Activated T-cell treated with anti-CD3 and anti-CD28 coated beads, Interleukin-2, amount 50 U/mL, for 72 hours (primary cell): ENCODE data around the gene MEF2A. TPM values are rescaled to one million over a fixed set of nuclear protein-coding genes. Genes with fewer than 3 reads are reported as not detected.
A peak's percentile ranks its signal among the peaks of the same experiment; 100 is the strongest.
"Not testable (repeated sequence)": the region's sequence is repeated elsewhere in the genome, so short reads cannot be mapped to it uniquely, and the experiment has no call there.

ENCODE experiments used
- ATAC-seq, 2 donors: fragments of 150-1000 bp; cut with Tn5 transposase; replicated peaks in 1 of 2; 2 replicates each; pipeline ENCODE4 v1.10.0; 2021; ENCODE audit warnings: moderate library complexity in 2 of 2, mild to moderate bottlenecking in 1 of 2
- DNase-seq, 2 donors: peaks; one replicate each; pipeline ENCODE4 v3.0.0; 2021 to 2022; ENCODE audit warnings: mixed read lengths in 1 of 2
- H3K27ac Mint-ChIP-seq: one replicate; pipeline ENCODE4 v1.8.0; 2022; ENCODE audit warnings: mild to moderate bottlenecking, moderate library complexity, mixed read lengths
- H3K27me3 Mint-ChIP-seq: one replicate; pipeline ENCODE4 v1.8.0; 2022; ENCODE audit warnings: low read depth, mixed read lengths
- H3K36me3 Mint-ChIP-seq, 2 donors: one replicate each; pipeline ENCODE4 v1.8.0; 2022; ENCODE audit warnings: mixed read lengths in 2 of 2, mild to moderate bottlenecking in 1 of 2; ENCODE audit not compliant: insufficient read depth in 2 of 2
- H3K4me1 Mint-ChIP-seq: one replicate; pipeline ENCODE4 v1.8.0; 2022; ENCODE audit warnings: low read depth, mixed read lengths
- H3K4me3 Mint-ChIP-seq, 2 donors: one replicate each; pipeline ENCODE4 v1.8.0; 2022; ENCODE audit warnings: mild to moderate bottlenecking in 2 of 2, mixed read lengths in 2 of 2, moderate library complexity in 2 of 2
- H3K9me3 Mint-ChIP-seq, 2 donors: one replicate each; pipeline ENCODE4 v1.8.0; 2022; ENCODE audit warnings: mixed read lengths in 2 of 2
- total RNA-seq, 2 donors: library from RNA; stranded (reverse); gene quantifications; one replicate each; pipeline ENCODE4 v1.2.3, GENCODE V29; 2022

The MEF2A gene
- total RNA-seq: 10 to 100 TPM; 24.1 to 26.0 TPM

DNA sequence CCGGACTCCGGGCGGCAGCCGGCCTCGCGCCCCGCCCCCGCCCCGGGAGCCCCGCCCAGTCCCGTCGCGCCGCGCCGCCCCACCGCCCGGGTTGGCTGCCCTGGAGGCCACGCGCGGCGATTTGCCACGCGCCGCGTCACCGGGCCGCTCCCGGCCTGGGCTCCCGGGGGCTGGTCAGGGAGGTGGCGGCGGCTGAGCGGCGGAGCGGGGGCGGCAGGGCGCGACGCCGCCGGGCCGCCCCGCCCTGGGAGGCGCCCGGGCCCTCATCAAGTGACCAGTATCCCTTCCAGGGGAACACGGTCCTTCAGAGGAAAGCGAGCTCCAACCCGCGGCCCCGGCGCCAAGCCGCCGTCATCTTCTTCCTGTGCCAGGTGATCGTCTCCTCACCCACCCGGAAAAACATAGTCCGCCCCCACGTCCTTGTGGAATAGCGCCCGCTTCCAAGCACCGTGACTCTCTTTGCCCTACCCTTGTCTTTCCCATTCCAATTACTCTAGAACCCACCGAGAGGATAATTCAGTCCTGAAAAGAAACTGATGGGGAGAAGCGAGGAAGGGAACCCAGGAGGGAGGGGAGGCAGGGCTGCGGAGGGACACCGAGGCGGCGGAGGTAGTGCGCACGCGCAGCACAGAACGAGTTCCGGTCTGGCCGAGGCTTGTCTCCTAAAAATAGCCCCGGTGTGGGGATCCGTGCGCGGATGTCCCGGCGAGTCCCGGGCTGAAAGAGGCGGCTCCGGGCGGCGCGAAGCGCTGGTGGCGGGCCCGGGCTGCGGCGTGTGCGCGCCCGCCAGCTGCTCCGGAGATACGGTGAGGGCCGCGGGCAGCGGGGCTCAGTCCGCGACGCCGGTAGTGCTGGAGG lies at the start of gene MEF2A:
Gene MEF2A (plus strand): TSS at position 686 of the 858 bp plus-strand sequence. CDS start 67,136 bp downstream, outside the sequence.
- ATAC-seq (peak; percentile 84 to 85), DNase-seq (peak; percentile 93 to 94)
- H3K27ac Mint-ChIP-seq: peak within 1 kb of the TSS; percentile 95
- no peaks in the 10 kb centered on the region for H3K9me3 Mint-ChIP-seq
- peak within 1 kb of the TSS; percentile 93 to 94 for H3K4me3 Mint-ChIP-seq
- H3K4me1 Mint-ChIP-seq: peaks cover 44% of the 10 kb centered on the region
- peaks cover 9% of the 10 kb centered on the region for H3K27me3 Mint-ChIP-seq
- peaks cover 4 to 7% of the 10 kb centered on the region in 2 donors for H3K36me3 Mint-ChIP-seq

DNA sequence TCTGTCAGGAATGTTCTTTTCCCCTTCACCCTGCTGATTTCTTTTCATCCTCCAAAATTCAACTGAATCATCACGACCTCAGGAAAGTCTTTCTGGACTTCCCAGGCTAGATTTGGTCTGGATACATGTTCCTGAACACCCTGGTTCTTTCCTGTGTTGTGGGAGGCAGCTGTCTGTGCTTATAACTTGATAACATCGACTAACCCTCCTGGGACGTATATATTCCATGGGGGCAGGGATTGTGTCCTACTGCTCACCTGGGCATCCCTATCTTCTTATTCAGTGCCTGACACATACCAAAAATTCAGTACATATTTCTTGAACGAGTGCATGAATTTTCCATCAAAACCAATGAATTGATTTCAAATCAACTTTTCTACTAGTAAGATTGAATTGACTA lies 47.6 kb upstream of the MEF2A start:
- Mint-ChIP-seq H3K27ac (no peak overlapping the region), H3K27me3 (peaks cover 7% of the 10 kb centered on the region), H3K9me3 (peaks cover 0 to 2% of the 10 kb centered on the region in 2 donors), H3K36me3 (no peaks in the 10 kb centered on the region), H3K4me1 (peaks cover 9% of the 10 kb centered on the region), H3K4me3 (no peak overlapping the region)
- DNase-seq: no peak
- ATAC-seq: no peak

DNA sequence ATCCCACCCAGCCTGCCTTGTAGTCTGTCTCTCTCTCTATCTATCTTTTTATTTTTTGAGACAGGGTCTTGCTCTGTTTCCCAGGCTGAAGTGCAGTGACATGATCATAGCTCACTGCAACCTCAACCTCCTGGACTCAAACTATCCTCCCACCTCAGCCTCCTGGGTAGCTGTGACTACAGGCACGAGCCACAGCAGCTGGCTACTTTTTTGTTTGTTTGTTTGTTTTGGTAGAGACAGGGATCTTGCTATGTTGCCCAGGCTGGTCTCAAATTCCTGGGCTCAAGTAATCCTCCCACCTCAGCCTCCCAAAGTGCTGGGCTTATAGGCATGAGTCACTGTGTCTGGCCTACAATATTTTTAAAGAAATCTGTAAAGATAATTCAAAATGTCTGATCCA lies 46.4 kb upstream of the MEF2A start:
- not testable (repeated sequence) for H3K27ac Mint-ChIP-seq, ATAC-seq, H3K9me3 Mint-ChIP-seq, DNase-seq, H3K36me3 Mint-ChIP-seq, H3K4me1 Mint-ChIP-seq, H3K27me3 Mint-ChIP-seq, H3K4me3 Mint-ChIP-seq

DNA sequence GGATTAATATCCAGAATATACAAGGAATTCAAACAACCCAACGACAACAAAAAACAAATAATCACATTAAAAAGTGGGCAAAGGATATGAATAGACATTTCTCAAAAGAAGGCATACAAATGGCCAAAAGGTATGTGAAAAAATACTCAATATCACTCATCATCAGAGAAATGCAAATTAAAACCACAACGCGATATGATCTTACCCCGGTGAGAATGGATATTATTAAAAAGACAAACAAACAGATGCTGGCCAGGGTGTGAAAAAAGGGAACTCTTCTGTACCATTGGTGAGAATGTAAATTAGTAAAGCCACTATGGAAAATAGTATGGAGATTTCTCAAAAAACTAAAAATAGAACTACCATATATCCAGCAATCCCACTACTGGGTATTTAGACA lies 43.5 kb upstream of the MEF2A start:
- no peak overlapping the region for H3K27ac Mint-ChIP-seq
- no peak for ATAC-seq
- H3K27me3 Mint-ChIP-seq: peaks cover 7% of the 10 kb centered on the region
- H3K4me3 Mint-ChIP-seq: no peak overlapping the region
- peaks cover 2 to 4% of the 10 kb centered on the region in 2 donors for H3K9me3 Mint-ChIP-seq
- H3K36me3 Mint-ChIP-seq: peaks cover 2 to 5% of the 10 kb centered on the region in 2 donors
- no peak for DNase-seq
- peaks cover 9% of the 10 kb centered on the region for H3K4me1 Mint-ChIP-seq

DNA sequence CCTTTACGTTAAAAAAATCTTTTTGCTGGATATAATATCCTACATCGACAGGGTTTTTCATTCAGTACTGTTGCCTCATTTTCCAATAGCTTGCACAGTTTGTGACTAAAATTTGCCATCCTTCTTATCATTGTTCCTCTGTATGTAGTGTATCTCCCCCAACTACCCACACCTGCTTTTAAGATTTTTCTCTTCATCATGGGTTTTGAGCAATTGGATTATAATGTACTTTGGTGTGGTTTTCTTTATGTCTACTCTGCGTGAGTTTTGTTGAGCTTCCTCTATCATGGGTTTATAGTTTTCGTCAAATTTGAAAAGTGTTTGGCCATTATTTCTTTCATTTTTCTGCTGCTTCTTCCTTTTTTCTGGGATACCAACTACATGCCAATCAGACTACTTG lies 39.6 kb upstream of the MEF2A start:
- Mint-ChIP-seq H3K27me3 (peaks cover 7% of the 10 kb centered on the region), H3K27ac (no peak overlapping the region), H3K9me3 (peaks cover 5 to 8% of the 10 kb centered on the region in 2 donors), H3K4me3 (no peak overlapping the region), H3K4me1 (peaks cover 9% of the 10 kb centered on the region), H3K36me3 (peaks cover 2 to 9% of the 10 kb centered on the region in 2 donors)
- DNase-seq (no peak), ATAC-seq (no peak)

DNA sequence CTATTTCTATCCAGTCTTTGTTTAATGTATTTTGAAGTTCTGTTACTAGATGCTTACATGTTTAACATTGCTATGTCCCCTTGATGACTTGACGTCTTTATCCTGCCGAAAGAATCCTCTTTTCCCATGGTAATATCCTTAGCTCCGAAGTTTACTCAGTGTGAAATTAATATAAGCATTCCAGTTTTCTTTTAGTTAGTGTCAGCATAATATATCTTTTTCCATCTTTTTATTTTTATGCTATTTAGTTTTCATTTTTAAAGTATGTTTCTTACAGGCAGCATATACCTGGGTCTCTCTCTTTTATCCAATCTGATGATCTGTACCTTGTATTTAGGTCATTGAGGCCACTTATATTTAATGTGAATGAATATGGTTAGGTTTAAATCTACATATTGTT lies 39.1 kb upstream of the MEF2A start:
- Mint-ChIP-seq H3K9me3 (peaks cover 5 to 8% of the 10 kb centered on the region in 2 donors), H3K27me3 (peaks cover 7% of the 10 kb centered on the region), H3K36me3 (peaks cover 2 to 9% of the 10 kb centered on the region in 2 donors), H3K27ac (peak overlapping the region; percentile 70), H3K4me1 (peaks cover 9% of the 10 kb centered on the region), H3K4me3 (no peak overlapping the region)
- no peak for DNase-seq
- no peak for ATAC-seq

DNA sequence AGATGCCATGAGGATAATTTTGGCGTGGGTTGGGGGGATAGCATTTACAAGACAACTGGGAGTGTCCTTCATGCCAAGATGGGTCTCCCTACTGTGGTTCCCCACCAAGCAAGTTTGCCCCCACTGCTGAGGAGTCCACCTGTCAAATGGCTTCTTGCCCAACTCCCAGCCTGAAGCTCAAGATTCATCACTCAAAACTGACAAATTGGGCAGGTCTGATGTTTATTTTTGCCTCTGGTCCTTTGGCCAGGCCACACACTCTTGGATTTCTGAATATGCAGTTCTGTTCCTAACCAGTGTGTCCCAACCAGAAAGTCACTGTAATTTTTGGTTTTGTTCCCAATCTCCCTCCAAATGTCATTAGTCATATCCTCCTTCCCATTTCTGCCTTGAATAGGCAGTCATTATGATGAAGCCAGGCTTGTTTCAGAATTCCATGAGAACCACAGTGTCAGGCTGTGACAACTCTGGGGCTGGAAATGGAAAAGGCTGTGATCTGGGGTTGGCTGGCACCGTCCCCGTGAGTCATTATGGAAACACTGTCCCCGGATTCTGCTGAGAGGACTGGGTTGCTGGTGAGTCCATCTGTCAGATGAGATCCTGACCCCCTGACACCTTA lies 29.3 kb upstream of the MEF2A start:
- H3K27me3 Mint-ChIP-seq: peaks cover 8% of the 10 kb centered on the region
- DNase-seq (no peak), ATAC-seq (no peak)
- no peak overlapping the region for H3K27ac Mint-ChIP-seq
- peaks cover 0 to 3% of the 10 kb centered on the region in 2 donors for H3K36me3 Mint-ChIP-seq
- H3K4me3 Mint-ChIP-seq: no peak overlapping the region
- peaks cover 4 to 5% of the 10 kb centered on the region in 2 donors for H3K9me3 Mint-ChIP-seq
- no peaks in the 10 kb centered on the region for H3K4me1 Mint-ChIP-seq

DNA sequence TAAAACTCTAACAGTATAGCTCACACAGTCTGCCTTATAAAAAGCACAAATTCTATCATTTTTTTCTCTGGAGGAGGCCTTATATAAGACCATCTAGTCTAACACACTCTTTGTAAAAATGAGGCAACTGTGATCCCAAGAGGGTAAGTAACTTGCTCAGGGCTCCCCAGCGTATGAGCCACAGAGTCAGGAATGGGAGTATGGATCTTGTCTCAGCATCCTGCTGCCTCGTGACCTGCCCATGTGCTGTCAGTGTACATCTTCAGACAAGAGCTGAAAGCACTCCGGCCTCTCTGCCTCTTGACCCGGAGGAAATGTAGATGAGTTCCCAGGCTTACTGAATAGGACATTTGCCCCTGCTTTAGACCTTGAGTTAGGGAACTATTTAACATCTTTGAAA lies 28.4 kb upstream of the MEF2A start:
- H3K4me1 Mint-ChIP-seq: no peaks in the 10 kb centered on the region
- ATAC-seq (no peak), DNase-seq (no peak)
- no peak overlapping the region for H3K4me3 Mint-ChIP-seq
- H3K27me3 Mint-ChIP-seq: peaks cover 8% of the 10 kb centered on the region
- H3K36me3 Mint-ChIP-seq: peaks cover 0 to 3% of the 10 kb centered on the region in 2 donors
- H3K27ac Mint-ChIP-seq: no peak overlapping the region
- H3K9me3 Mint-ChIP-seq: peaks cover 1% of the 10 kb centered on the region in 2 donors

DNA sequence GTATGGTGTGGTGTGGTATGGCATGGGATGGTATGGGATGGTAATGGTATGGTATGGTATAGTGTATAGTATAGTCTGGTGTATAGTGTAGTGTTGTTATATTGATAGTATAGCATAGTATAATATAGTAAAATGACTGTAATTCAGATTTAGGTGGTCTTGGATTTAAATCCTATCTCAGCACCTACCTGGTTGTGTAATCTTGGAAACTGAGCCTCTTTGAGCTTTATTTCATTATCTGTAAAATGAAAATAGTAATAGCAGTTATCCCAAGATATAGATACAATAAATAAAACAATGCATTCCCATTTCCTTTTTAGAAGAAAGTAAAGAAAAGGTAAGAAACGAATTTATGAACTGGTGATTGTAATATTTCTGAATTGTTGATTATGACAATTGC lies 27.5 kb upstream of the MEF2A start:
- Mint-ChIP-seq H3K36me3 (peaks cover 0 to 3% of the 10 kb centered on the region in 2 donors), H3K4me1 (no peaks in the 10 kb centered on the region), H3K9me3 (no peaks in the 10 kb centered on the region), H3K27me3 (peaks cover 8% of the 10 kb centered on the region), H3K27ac (no peak overlapping the region), H3K4me3 (no peak overlapping the region)
- no peak for ATAC-seq
- DNase-seq: no peak

DNA sequence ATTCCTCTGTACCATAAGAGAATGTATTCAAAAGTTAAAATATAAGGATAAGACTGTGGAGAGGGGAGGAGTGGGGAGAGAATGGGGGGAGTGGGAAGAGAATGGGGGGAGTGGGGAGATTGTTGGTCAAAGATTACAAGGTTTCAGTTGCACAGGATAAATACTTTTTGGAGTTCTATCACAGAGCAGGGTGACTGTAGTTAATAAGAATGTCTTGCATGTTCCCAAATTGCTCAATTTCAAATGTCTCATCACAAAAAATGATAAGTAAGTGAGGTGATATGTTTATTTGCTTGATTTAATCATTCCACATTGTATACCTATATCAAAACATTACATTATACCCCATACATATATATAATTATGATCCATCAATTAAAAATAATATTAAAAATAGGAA lies 23.0 kb upstream of the MEF2A start:
- no peak for DNase-seq
- no peak overlapping the region for H3K4me3 Mint-ChIP-seq
- H3K27me3 Mint-ChIP-seq: no peaks in the 10 kb centered on the region
- H3K9me3 Mint-ChIP-seq: no peaks in the 10 kb centered on the region
- H3K27ac Mint-ChIP-seq: no peak overlapping the region
- ATAC-seq: no peak
- no peaks in the 10 kb centered on the region for H3K4me1 Mint-ChIP-seq
- no peaks in the 10 kb centered on the region for H3K36me3 Mint-ChIP-seq

DNA sequence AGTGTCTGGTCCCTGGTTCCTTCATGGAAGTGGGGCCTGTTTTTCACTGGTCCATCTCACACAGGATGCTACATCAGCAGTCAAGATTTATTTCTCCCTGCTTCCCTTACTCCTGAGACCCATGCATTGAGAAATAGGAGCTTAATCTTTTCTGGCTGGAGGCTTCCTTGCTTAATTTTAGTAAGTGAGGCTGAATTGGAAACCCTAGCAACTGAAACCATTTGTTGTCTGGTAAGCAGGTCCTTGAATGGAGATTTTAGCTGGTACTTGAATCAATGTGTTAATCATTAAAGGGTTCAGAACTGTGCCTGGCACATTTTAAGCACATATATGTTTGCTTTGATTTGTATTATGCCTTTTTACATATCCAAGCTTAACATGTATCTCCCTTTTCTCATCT lies 20.2 kb upstream of the MEF2A start:
- no peak for ATAC-seq
- no peaks in the 10 kb centered on the region for H3K27me3 Mint-ChIP-seq

DNA sequence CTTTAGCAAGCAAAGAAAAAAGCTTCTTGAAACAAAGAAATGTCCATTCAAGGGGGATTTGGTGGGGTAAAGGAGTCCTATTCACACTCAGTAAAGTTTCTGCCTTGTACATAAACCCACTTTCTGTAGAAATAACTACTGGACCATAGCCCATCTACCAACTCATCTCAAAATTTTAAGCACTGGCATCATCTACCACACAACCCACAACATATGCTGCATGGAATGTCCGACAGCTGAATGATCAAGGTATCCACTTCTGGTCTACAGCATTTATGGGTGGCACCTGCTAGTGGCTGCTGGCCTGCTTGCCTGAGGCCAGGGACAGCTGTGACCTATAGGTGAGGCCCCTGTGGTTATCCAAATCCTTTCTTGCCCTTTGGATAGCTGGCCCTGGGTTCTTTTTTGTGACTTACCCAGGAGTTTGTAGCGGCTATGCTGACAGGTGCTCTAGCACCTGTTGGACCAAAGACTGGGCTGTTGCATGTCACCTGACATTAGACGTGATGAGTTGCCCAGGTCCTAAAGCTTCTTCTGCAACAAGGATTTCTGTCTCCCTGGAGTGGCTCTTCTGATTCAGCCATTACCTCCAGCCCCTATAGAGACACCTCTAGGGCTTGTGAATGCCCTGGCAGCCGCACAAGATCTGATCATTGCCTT lies 19.2 kb upstream of the MEF2A start:
- no peak for DNase-seq
- Mint-ChIP-seq H3K9me3 (no peaks in the 10 kb centered on the region), H3K4me1 (peaks cover 10% of the 10 kb centered on the region), H3K27ac (no peak overlapping the region), H3K36me3 (no peaks in the 10 kb centered on the region), H3K4me3 (no peak overlapping the region), H3K27me3 (no peaks in the 10 kb centered on the region)
- ATAC-seq: no peak

More for the DNA sequence above, 20.2 kb upstream of the MEF2A start:
- Mint-ChIP-seq H3K9me3 (no peaks in the 10 kb centered on the region), H3K36me3 (no peaks in the 10 kb centered on the region), H3K4me3 (no peak overlapping the region), H3K4me1 (peaks cover 10% of the 10 kb centered on the region), H3K27ac (no peak overlapping the region)
- DNase-seq: no peak

DNA sequence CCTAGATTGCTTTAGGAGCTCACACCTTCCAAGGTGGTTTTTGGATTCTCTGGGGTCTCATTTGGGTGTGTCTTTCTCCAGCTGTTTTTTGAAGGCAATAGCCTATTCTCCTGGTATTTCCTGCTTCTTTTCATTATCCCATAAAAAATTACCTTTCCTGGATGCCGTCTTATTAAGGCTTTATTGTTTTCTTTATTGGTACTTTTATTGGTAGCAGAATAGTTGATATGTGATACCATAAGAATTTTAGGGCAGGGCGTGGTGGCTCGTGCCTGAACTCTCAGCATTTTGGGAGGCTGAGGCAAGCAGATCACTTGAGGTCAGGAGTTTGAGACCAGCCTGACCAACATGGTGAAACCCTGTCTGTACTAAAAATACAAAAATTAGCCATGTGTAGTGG lies 18.3 kb upstream of the MEF2A start:
- peaks cover 10% of the 10 kb centered on the region for H3K4me1 Mint-ChIP-seq
- no peak overlapping the region for H3K4me3 Mint-ChIP-seq
- no peak for DNase-seq
- H3K9me3 Mint-ChIP-seq: no peaks in the 10 kb centered on the region
- H3K36me3 Mint-ChIP-seq: no peaks in the 10 kb centered on the region
- H3K27ac Mint-ChIP-seq: no peak overlapping the region
- no peaks in the 10 kb centered on the region for H3K27me3 Mint-ChIP-seq
- no peak for ATAC-seq
